Measurements from ENCODE around the gene INTS1.
A peak's percentile ranks its signal among the peaks of the same experiment; 100 is the strongest.
"Not testable (repeated sequence)": the region's sequence is repeated elsewhere in the genome, so short reads cannot be mapped to it uniquely, and the experiment has no call there.

INTS1 gene

DNA sequence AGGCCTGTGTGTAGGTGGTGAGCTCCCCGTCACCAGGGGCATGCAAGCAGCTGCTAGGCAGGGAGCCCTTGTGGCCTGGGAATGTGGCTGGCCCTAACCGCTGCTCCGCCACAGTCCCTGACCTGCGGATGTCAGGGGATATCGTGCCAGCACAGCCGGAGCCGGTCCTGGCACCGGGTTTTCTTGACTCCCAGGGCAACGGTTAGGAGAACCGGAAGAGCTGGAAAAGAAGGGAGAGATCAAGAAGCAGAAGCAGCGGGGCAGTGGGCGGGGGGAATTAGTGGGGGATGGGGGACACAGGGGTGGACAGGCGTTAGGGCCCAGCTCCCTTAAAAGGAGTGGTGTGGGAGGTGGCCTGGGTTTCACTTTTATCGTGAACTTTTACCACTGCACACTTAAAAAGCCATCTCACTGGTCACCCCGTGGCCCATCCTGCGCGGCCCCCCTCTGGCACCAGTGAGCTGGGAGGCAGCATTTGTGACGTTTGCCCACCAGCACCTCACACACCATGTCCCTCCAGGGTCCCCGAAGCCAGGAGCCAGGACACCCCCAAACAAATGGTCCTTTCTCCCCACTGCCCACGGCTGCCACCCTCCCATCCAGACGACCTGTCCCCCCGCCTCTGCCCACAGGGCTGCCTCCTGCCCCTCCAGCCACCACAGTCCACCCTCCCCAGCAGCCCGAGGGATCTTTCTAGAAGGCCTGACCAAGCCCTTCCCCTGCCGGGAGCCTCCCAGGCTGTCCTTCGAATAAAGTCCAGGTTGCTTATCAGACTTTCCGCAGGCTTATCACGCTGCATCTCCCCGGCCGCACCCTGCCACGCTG lies 43.2 kb downstream of the INTS1 start:
- no peak for DNase-seq

DNA sequence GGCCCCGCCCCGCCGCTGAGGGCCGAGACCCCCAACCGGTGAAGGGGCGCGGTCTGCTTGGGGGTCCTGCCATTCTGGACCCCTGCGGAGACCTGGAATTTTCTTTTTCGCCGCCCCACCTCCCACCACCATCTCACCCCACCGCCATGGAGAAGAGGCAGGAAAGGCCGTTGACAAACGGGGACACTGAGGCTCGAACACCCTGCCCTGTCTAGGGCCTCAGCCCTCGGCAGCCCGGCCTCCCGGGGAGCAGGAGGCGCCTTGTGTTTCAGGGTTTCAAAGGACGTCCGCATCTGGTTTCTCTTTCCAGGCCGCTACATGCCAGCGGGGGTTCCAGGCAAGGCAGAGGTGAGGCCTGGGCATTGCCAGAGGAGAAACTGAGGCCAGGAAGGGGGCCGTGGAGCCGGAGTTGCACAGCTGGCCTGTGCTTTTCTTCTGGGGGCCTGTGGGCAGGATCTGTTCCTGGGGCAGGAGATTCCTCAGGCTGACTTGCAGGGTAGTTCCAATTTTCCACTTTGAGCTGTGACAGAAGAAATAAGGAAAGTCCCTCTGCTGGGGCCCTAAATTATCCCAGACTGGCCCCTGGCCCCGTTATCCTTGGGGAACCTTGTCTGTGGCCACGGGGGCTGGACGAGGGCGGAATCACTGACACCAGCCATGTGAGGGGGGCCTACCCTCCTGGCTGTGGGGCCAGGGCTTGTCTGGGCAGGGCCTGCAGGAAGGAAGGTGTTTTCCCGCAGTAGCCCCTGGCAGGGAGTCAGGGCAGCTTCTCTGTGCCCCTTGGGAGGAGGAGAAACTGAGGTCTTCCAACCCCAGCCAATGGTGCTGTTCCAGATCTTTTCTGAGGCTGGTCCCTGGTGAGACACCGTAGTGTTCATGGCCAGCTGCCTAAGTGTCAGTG lies 44.0 kb downstream of the INTS1 start:
- peak; percentile 23 for DNase-seq

GRCh38 chr7:1459512-1459892 lies 44.7 kb downstream of the INTS1 start:
- peak; percentile 97 for DNase-seq

DNA sequence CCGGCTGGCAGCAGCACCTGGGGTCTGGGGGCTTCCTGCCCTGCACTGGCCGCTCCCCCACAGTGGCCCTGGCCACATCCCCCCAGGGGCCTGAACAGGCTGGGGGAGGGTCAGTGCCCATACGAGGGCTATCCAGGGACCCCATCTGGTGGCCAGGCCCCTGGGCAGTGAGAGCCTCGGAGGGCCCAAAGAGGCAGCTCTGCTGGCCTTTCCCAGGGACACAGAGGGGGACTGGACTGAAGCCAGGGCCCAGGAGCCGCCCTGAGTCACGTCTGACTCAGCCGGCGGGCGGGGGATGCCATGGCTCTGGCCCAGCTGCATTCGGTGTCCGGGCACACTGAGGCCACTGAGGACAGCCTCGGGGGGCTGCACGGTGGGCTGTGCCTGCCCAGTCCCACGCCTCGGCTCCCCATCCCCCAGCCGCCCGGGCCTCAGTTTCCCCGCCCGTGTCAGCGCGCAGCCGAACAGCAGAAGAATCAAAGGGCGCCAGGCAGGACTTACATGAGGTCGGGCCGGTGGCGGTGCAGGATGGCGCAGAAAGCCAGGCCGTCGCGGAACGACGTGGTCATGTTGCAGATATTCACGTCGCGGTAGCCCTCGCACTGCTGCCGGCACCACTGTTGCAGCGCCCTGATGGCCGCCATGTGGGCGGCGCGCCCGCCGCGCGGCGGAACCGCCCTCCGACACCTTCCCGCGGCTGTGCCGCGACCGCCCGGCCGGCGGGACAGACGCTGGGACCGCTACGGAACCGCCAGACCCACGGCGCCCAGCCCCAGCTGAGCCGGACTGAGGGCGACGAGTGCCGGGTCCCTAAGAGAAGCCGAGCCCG lies 45.3 kb downstream of the INTS1 start, which contains the start of gene MICALL2:
Gene MICALL2 (minus strand): TSS at position 788 of the 829 bp plus-strand sequence. CDS start 144 bp downstream, at position 644.
- DNase-seq = peak; percentile 28

DNA sequence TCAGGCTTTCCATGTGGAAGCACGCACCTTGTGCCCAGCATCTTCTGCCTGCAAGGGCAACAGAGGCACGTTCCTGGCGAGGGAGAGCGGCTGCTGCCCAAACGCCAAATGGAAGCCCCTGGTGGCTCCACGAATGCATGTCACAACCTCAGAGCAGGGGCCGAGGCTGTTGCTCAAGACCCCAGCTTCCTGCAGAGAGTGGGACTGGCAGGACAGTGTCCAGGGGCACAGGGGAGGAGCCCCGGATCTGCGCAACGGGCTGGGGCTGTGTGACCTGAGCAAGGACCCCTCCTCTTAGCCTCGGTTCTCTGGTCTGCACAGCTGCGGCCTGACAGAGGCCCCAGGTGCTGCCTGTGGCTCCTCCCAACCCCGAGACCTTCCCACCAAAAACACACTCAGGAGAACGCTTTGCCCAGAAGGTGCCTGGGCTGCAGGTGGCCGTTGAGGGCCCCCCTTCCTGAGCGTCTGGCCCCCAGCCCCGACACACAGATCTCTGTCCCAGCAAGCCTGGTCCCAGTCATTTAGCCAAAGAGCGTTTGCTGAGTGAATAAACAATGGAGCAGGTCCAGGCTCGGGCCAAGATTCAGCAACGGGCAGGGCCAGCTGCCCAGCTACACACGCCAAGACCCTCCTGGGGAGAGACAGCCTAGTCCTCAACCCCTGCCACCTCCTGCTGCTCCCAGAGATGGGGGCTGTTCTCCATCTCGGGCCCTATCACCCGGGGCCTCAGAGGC lies 46.1 kb downstream of the INTS1 start:
- DNase-seq = no peak

DNA sequence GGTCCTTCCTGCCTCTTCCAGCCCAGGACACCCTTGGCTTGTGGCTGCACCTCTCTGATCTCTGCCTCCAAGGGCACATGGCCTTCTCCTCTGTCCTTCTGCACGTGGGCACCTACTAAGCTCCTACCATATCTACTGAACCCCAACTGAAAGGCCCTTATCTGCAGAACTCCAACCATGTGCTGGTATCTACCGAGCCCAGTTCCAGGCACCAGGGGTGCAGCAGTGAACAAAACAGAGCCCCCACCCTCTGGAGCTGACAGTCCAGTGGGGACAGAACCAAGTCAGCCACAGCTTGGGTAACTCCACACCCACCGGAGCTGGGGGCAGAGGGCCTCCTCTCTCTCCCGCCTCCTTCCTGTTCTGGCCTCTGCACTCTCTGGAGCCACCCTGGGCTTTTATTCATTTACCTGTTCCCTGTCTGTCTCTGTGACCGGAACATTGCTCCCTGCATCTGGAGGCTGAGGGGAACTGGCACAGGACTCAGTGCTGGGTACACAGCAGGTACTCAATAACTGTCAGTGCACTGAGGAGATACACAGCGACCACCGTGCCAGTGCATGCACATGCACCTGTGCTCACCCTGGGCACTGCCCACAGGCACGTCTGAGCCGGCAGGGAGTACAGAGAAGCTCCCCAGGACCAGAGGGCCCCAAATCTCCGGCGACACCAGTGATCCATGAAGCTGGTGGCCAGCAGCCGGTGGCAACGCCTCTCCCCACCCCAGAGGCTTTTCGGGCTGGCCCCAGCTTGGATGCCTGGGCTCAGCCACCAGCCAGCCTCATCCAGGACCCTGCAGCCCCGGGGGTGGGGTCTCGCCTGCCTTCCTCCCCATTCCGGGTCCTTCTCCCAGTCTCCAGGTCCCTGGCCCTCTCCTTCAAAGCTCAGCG lies 46.9 kb downstream of the INTS1 start:
- DNase-seq = no peak

- no peak for DNase-seq
Measured at GRCh38 chr7:1455955-1456354, 48.2 kb downstream of the INTS1 start.

GRCh38 chr7:1455241-1455939 lies 48.8 kb downstream of the INTS1 start:
- no peak for DNase-seq

DNA sequence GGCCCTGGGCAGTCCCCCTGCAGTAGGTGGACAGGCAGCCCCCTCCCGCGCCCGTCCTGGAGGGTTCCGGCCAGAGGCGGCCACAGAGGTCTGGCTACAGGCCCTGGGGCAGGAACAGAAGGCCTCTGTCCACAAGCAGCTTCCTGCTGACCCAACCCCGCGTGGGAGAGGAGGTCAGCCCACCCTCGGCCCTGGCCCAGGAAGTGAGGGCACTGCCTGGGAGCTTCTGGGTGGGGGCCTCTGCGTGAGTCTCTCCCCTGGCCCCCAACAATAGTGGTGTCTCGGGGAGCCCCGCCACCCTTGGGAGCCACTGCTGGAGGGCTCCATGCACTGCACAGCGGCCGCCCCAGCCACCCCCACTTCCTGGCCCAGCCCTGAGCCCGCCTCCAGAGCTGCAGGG lies 49.6 kb downstream of the INTS1 start:
- DNase-seq = no peak

DNA sequence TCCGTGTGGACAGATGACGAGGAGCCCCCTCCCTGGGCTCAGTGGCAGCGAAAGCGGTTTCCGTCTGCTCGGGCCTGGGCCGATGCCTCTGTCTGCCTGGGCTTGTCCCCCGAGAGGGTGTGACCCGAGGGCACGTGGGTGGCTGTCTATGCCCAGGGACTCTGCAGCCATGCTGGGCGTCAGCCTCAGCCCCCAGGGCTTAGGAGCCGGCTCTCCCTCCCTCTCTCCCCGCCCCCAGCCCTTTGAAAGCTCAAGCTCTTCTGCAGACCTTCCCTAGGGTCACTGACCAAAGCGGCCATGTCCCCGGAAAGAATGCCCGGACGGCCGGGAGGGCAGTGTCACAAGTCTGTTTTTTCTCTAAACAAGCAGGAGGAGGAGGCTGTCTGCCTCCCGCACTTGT lies 52.0 kb downstream of the INTS1 start:
- no peak for DNase-seq

GRCh38 chr7:1450987-1451386 lies 53.2 kb downstream of the INTS1 start:
- no peak for DNase-seq

- DNase-seq = no peak
Measured at GRCh38 chr7:1450431-1450830, 53.8 kb downstream of the INTS1 start.

DNA sequence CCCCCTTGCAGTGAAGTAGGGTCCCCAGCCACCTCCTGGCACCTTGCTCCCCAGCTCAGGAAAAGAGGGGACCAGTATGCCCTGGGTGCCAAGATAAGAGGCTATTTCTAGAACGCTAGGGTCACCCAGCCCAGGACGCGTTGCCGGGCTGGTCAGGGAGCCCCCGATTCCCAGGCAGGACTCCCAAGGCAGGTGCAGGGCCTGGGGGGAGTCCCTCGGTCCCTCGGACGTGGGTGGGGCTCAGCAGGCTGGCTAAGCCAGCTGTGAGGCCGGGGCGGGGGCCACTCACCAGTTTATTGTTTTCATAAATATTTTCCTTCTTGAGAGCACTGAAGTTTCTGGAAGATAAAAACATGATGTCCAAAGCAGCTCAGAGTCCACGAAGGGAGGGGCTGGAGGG lies 54.2 kb downstream of the INTS1 start:
- DNase-seq = no peak

DNA sequence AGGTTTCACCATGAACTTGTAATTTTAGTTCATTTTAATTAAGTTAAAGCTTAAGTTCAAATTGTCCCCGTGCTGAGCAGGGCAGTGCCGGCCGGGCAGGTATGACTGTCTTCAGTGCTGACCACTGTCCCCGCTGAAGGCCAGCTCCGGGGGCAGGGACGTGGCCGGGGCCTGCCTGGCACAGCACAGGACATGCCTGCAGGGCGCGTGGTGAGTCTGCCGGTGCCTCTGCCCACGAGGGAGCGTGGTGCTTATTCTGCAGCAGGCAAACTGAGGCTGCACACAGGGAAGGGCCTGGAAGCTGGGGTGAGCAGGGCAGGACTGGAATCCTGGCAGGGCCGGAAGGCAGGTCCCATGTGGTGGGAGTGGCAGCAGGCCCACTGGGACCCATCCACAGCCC lies 54.7 kb downstream of the INTS1 start:
- no peak for DNase-seq

GRCh38 chr7:1448958-1449357 lies 55.2 kb downstream of the INTS1 start:
- no peak for DNase-seq

DNA sequence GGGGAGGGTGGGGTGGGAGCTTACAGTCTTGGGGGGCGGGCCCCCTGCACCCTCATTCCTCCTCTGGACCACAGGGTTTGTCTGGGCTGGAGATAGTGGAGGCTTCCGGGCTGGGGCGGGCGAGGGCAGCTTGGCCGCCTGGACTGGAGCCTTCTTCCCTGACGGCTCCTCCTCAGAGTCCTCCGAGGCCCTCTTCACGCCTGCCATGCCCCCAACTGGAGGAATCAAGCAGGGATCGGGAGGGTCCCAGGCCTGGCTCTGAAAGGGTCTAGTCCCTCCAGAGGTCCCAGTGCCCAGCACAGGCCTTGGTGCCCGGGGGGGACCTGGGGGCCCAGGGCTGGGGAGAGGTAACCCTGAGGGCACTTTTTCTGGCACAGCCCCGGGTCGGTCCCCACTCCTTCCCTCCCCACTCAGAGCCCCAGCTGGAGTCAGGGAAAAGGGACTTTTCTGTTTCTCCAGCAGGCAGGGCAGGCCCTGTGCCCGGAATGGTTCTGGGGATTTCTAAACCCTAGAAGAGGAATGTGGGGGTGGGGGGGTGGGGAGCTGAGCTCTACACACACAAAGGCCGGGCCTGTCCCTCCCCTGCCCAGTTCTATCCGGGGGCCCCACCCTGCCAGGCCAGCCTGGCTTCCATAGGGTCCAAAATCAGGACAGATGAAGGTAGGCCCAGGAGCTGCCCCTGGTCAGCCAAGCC lies 56.5 kb downstream of the INTS1 start:
- no peak for DNase-seq

GRCh38 chr7:1447112-1447511 lies 57.1 kb downstream of the INTS1 start:
- DNase-seq = no peak

DNA sequence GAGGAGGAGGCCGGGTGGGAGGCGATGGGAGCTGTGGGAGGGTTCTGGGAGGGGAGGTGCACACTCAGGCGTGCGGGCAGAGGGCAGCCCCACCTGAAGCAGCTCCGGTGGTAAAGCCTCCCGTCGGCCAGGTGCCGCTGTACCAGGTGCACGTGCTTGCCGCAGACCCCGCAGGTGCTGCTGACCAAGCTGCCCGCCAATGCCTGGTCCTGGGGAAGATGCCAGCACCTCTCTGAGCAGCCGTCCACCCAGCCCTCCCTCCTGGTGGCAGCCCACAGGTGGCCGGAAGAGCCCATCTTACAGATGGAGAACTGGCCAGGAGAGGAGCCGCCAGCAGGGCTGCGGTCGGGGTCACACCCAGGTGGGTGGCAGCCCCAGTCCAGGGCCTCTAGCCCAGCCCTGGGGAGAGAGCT lies 57.6 kb downstream of the INTS1 start:
- DNase-seq = no peak

- DNase-seq = not testable (repeated sequence)
Measured at GRCh38 chr7:1446026-1446425, 58.2 kb downstream of the INTS1 start.

DNA sequence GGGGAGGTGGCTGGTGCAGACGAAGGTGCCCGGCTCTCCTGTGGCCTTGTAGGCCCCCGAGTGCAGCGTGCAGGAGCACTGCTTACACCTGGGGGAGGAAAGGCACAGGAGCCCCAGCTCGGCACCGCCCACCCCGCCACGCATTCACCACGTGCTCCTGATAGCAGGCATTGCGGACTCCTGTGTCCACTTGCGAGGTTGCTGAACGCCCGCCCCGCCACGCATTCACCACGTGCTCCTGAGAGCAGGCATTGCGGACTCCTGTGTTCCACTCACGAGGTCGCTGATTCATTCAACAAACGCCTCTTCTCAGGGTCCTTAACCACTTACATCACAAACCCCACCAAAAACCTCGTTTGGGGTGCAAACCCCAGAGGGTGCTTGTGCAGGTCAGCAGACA lies 58.8 kb downstream of the INTS1 start:
- no peak for DNase-seq

Measured in activated naive CD4-positive, alpha-beta T cell treated with anti-CD3 and anti-CD28 coated beads, Interleukin-2, amount 50 U/mL, for 16 hours (primary cell).